Activated T-cell treated with anti-CD3 and anti-CD28 coated beads, Interleukin-2, amount 50 U/mL, for 48 hours (primary cell): ENCODE measurements around the gene ARMS2.

Experiments
- DNase-seq, 2 experiments: peaks; one replicate each; pipeline ENCODE4 v3.0.0-alpha.2; 2020

The ARMS2 gene

DNA sequence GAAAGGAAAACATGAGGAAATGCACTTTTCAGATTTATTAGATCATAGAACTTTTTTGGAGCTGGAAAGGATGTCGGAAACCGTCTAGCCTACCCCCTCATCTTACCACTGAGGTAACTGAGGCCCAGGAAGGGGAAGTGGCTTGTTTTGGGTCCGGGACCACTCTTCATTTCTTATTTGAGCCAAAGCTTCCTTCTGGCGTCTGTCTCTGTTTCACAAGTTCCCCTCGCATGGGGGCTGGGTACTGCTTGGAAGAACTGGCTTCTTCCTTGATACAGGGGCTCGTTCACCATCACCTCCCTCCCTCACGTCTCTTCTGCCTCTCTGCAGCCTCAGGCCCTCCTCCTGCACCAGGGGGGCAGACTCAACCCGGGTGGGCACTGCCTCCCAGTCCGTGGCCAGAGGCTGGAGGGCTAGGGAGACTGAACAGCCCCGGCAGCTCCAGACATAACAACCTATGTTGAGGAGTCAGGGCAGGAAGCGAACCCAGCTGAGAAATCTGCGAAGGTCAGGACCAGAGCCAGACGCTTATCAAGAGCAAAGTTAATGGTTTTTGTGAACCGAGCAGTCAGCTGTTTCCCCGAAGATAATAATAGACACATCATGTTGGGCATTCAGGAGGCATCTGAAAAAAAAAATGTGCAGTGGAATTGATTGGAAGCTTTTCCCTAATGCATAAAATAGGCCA lies 19.8 kb downstream of the ARMS2 start:
- no peak for DNase-seq

DNA sequence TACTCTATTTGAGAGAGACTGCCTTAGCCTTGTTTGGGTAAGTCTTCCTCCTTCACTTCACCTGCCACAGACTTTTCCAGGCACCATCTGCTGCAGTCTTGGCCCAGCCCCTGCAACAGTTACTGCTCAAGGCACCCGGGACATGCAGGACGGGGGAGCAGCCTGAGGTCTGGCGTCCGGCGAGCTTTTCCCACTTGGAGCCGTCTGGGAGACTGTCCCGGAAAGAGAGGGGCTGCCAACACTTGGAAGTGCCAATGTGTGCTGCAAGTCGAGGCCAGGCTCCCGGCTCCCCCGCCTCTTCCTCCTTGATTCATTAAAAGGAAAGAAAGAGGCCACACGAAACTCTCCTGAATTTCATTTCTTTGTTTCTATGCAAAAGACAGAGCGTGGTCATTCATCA lies 20.6 kb downstream of the ARMS2 start:
- DNase-seq, result no peak

DNA sequence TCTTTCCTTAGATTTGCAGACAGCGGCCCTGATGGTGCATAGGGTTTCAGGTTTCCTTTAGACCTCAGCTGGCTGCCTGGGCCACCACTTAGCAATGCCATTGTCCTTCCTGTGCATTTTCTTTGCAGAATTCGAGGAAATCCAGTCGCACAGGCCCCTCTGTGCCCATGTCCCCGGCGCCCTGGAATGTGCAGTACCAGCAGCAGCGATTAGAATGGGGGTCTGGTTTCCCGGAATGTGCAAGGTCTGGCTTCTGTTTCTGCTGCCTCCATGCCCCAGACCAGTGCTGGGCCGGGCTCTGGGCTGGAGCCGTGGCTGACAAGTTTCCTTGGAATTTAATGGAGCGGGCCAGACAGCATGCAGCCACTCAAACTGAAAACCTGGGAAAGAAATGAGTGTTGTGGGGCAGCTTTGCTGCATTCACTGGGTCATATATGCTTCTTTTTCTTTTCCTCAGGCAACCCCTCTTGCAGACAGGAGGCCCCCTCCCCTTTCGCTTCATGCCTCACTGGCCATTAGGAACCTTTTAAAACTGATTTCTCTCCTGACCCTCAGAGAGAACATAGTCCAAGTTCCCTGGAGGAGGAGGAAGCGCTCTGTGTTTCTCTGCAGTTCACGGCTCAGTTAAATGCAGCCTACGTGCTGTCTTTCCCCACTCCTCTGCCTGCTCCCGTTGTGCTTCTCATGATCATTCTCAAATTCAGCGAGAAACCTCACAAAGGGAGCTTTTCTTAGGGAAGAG lies 21.3 kb downstream of the ARMS2 start:
- DNase-seq, result no peak

DNA sequence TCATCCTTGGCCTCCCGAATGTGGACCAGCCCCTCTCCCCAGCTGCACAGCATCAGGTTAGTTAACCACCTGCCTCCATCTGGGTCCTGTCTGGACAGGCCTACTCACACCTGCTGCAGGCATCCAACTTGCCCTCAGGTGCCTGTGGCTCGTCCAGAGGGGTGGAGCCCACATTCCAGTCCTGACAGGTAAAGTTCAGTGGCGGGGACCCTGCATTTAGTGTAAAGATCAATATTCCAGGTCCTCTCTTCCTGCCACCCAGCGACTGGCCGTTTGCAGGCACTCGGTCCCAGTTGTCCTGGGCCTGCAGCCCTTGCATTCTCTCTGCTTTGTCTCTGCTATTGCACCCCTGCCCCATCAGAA lies 21.9 kb downstream of the ARMS2 start:
- DNase-seq, result no peak

DNA sequence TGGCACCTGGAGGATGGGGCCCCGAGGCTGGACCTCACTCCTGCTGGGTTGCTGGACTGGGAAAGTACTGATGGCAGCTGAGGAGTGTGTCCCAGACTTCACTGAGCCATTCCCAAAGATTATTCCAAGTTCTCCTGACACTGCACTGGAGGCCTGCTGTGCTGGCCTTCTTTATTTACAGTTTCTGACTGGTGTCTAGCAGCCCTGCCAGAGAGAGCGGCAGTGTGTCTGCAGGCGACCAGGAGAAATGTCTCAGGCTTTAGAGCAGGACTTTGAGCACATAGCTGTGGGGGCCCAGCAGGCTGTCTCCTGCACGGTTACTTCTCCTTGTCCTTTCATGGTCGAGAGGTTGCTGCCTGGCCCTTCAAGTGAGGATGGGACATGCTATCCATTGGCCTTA lies 23.0 kb downstream of the ARMS2 start:
- no peak for DNase-seq

DNA sequence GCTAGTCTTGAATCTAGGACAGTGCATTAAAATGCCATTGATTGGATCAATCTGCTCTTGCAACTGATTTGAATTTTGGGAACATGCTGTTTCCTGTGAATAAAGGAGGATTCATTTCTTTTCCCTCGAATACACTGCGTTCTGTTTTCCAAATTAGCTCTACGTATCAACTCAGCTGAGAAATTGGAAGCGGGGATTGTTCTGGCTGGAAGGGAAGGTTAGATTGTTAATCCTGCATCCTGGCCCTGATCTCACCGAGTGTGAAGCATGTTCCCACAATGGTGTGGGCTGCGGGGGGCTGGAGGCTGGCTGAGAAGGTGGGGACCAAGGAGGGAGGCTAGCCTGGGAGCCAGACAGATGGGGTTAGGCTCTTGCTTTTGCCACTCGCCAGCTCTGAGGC lies 24.5 kb downstream of the ARMS2 start:
- no peak for DNase-seq

DNA sequence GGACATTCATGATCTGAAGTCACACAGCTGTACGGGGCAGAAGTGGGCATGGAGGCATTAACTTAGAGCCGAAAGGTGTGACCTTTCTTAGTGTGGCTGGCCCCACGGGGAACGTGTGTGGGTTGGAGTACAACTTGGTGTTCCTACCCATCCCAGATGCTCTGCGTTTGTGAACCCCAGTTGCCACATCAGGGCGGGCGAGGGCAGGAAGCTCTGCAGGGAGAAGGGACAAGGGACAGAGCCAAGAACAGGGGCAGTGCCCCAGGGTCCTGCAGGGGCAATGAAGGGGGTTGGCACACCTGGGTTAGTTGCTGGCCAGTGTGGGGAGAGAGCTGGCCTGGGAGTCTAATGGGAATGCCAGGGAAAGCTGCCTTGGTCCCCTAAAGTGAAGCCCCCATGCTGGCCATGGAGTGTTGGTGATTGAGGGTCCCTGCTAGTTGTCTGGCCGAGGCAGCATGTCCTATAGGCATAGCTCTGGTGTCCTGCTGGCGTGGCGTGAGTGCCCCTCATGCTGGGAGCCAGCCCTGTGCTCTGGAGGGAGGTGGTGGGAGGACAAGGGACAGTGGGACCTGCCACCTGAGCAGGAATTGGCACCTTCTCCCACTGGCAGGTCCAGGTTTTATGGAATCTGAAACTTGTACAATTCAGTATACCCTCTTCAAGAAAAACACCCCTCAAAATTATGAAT lies 25.8 kb downstream of the ARMS2 start:
- DNase-seq, result no peak

DNA sequence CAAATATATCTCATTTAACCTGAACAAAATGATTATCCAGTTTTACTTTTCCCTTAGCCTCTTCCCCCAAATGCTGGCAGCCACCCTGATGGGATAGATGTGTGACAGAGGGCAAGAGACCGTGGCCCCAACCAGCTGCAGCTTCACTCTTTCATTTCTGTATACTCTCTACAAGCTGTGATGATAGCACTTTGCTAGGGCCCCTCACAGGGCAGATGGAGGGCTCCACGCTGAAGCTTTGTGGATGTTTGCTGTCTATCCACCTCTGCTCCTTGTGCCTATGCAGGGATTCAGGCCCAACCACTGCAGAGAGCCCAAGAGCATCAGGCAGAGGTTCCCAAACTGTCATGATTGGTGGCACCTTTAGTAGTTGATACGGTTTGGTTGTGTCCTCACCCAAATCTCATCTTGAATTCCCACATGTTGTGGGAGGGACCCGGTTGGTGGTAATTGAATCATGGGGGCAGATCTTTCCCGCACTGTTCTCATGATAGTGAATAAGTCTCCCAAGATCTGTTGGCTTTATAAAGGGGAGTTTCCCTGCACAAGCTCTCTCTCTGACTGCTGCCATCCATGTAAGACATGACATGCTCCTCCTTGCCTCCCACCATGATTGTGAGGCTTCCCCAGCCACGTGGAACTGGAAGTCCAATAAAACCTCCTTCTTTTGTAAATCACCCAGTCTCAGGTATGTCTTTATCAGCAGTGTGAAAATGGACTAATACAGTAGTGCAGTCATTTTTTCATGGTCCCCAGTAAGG lies 27.0 kb downstream of the ARMS2 start:
- DNase-seq, result no peak

DNA sequence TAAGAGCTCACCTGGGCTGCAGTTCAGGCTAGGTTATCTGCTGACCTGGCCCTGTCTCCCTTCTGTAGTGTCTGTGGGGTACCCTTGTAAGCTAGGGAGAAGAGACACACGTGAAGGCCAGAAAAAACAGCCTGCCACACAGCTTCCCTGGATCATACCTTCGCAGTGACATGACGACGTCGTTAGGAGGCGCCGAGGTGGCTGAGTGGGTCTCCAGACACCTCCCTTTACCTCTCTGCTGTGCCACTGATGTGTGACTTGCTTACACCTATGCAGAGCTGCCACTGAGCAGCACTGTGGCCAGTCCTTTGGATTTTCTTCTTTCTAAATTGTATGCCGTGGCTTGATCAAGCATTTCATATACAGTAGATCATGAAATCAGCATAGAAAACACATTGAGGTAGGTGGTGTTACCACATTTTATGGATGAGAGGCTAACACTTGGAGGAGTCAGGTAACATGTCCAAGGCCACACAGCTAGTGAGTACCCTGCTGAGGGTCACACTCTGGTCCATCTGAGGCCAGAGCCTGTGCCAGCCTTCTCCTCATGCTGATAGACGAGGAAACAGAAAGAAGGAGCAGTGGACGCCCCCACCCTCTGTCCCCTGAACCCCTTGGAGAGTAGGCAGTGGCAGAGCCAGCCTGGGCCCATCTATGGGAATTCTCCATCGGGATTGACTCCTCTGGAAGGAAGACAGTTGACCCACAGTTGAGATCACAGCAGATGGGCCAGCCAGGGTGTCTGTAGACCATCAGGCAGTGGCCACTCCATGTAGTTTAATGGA lies 30.0 kb downstream of the ARMS2 start:
- DNase-seq, result no peak

DNA sequence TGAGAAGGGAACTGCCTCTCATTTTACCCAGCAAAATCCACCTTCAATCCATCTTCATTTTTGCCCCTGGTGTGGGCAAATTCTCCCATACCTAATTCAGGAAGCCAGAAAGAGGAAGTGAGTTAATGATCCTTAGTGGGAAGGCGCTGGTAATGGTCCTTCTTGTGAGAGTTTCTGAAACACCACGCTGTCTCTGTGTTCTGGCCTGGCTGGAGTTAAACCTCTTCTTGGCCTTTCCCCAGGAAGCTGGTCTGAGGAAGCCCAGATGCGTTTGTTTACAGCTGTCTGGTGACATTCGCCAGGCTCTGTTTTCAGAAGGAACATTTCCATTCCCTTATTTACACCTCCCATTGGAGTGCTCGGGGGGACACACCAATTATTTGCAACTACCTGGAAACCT lies 31.2 kb downstream of the ARMS2 start:
- DNase-seq, result no peak

DNA sequence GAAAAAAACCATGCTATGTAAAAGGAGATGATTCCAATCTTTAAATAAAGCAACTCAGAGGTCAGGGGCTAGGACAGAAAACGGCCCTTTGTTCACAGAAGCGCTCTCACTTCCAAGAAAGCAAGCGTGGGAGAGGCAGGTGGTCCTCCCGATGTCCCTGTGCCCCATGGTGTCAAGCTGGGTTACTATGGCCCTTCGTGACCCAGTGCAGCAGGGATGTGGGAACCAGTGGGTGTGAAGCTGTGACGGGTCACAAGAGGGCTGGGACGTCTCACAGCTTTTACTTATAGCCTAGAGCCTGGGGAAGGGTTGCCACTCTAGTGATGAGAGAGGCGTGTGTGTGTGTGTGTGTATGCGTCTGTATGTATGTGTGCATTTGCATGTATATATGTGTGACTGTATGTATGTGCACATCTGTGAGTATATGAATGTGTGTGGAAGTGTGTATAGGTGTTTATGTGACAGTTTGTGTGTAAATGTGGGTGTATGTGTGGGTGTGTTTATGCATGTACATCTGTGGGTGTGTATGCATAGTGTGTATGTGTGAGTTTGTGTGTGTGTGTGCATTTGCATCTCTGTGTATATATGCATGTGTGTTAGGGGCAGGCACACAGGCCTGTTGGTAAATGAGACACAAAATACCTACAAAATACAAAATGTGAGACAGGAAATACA lies 32.1 kb downstream of the ARMS2 start:
- DNase-seq, result no peak

DNA sequence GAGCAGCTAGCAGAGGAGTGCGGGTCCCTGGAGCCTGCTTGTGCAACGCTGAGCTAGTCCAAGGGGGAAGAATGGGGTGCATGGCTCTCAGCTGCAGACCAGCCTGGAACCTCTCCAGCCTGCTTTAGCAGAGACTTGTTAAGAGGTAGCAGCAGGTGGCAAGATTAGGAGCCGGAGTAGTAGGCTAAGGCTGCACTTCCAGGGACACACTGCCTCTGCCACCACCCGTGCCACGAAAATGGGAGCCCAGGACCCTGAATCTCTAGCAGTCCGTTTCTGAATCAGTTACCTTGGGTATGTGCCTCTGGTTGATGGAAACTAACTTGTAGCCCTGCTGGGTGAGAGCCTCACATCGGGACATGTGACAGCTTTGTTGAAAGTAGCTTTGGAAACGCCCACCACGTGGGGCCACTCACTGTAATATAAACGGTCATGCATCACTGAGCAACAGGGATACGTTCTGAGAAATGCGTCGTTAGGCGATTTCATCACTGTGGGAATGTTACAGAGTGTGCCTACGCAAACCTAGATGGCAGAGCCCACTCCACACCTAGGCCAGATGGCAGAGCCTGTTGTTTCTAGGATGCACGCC lies 32.8 kb downstream of the ARMS2 start:
- no peak for DNase-seq

DNA sequence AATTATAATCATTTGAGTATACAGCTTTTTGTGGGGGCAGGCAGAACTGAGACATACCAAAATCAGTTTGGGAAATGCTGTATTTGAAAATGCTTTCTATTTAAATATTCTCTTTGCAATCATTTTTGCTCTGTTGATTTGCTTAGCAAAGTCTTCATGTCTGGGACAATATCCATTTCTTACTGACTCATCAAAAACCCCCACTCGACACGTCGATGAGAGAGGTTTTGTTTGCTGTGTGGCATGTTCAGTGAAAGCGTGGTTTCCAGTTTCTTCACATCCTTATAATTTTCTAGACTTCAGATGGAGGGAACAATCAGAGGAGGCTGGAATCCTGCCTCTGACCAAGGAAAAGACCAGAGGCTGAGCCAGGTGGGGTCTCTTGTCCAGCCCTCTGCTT lies 35.8 kb downstream of the ARMS2 start:
- no peak for DNase-seq

DNA sequence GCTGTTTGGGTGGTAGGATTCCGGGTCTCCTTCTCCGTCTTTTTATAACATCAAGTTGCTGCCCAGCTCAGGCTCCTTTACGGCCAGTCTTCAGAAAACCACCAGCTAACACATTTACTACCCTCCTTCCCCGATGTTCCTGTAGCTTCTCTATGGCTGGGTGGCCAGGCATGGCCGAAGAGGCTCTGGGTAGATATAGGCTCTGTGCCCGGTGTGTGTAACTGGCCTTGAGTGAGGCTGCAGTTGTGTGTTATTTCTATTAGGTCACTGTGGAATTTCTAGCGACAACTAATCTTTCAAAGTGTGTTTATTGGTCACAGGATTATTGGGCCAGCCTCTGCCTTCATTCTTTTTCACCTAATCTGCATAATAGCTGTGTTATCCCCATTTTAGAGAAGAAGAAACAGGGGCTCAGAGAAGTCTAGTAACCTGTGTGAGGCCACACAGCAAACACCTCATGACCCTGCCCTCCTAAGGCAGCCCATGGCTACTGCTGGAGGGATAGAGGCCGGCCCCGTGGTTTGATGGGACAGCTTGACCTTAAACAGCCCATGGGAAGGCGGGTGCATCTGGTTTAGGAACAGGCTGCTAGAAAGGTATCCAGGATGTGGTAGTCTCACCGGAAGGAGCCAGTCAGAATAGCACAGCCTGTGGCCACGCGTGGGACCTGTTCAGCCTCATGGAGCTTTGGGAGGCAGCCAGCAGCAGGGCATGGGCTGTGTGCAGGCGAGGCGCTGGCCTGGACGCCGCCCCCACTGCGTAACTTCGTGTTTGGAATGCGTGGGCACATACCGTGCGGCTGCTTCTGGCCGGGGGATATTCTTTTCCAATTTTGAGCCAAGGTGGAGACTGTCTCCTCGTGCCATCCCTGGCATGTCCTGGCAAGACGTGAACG lies 36.6 kb downstream of the ARMS2 start:
- DNase-seq, result peak; percentile 46 to 60

DNA sequence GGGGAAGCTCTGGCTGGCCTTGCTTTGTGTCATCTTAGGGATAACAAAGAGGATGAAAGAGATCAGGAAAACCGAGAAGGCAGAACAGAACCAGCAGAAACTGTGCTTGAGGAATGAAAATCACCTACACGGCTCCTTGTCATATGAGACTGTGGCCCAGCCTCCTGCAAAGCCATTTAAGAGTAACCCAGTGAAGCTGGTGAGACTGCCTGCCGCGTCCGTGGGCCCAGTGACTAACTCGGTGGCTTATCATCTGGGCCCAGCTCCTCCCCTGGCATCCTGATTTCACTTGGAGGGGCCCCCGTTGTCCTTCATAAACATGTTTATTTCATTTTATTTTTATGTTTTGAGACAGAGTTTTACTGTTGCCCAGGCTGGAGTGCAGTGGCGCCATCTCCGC lies 37.6 kb downstream of the ARMS2 start:
- no peak for DNase-seq

DNA sequence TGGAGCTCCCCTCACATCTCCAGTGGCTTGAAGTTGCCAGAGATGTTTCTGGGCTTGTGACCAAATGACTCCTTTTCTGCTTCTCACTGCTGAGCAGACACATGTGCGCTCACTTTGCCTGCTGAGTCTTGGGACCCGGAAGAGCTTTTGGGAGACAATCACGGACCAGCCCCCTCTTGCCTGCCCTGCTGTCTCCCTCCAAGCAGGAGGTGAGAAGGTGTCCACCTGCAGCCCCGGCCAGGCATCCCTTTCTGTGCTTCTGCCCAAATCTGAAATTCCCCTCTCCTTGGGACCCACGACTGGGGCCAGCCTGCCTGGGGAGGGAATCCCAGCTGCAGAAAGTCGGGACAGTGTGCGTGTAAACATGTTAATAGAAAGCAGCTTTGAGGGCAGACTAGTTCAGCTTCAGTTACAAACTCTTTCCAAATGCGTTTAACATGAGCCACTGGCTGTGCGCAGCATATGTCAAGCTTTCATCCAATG lies 38.6 kb downstream of the ARMS2 start:
- DNase-seq, result no peak

DNA sequence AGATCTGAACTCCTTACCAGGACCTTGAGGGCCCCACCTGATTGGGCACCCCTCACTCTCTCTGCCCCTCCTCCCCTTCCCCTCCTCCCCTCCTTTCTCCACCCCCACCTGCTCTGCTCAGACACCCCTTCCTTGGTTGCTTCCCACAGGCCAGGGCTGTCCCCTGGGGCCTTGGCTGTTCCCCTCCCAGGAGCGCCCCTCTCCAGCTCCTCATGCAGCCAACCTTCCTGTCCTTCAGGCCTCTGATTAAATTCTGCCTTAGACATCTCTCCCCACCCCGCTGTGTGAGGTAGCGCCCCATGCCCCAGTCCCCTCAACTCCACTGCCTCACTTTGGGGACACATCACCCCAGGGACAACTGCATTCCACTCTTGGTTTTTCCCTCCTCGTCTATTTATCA lies 39.3 kb downstream of the ARMS2 start:
- no peak for DNase-seq

DNA sequence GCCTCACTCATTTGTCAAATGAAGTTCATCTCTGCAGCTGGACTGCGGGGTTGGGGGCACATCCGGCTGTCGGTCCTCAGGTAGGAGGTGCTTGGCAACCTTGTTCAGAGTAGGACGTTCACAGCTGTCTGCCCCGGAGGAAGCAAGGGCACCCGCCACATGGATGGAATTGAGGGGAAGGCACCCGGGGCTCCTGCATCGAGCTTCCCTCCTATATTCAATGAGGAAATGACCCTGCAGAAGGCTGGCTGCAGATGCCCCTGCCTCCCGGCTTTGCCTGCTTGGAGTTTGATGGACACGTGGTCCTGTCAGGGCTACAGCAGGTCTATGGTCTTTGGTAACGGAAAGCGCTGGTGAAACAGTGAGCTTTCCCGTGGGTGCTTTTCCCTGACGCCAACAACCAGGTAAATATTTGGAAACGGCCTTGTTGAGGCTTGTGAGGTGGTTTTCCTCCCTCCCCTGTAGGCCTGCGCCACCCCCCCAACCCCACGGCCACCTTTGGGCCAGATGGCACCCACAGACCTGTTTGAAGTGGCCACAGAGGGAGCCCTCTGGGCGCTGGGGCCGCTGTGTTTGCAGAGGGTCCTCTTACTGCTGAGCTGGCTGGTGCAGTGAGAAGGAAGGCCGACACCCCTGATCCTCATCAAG lies 39.8 kb downstream of the ARMS2 start:
- no peak for DNase-seq

DNA sequence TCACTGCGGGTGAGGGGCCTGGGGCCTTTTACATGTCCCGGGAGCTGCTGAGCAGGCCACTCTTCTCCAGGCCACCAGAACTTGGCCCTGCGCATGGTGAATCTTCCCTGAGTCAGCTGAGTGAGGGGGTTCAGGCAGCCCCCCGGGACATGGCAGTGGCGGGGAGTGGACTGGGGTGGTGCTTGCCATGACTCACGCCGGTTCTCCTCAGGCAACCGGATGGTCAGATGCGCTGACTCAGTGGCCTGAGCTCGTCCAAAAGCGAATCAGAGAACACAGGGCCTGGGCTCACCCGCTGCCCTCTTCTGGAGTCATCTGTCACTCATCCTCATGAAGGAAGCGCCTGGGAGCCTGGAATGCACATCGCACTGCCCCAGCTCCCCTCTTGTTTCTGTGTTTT lies 40.4 kb downstream of the ARMS2 start:
- no peak for DNase-seq
